ENCODE measurements around the gene GRID1. TPM values are rescaled to one million over a fixed set of nuclear protein-coding genes. Genes with fewer than 3 reads are reported as not detected.

The GRID1 gene
- total and polyA plus RNA-seq, 9 of the 15 experiments (the other 6 are each of a cell fraction or from before 2014, with no cell fraction given): 0.01 to 7.2 (median 1.2) TPM

DNA sequence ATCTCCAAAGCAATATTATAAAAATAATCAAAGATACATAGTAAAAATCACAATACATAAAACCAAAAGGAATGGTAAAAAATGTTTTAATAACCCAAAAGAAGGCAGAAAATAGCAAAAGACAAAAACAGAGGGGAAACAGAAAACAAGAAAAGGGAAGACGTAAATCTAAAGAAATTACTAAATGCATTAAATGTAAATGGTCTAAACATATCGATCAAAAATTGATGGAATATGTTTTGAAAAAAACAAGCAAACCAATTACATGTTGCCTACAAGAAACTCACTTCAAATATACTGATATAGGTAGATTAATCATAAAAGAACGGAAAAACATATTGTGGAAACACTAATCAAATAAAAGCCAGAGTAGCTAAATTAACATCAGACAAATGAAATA is 369.1 kb downstream of the GRID1 start:
- ChIA-PET CTCF (ENCODE audit: low intra/inter-chr PET ratio) (no interaction called here), POLR2A (no interaction called here)
- intact Hi-C loops (cut with micrococcal nuclease) (no loop called here), in situ Hi-C loops (cut with MboI) (no loop called here)
- Histone ChIP-seq H4K20me1 (replicated peaks; ENCODE audit: control insufficient read depth, insufficient read depth, low read length) (no peaks in the 10 kb centered on the region), H3K9me3 (replicated peaks; ENCODE audit: control insufficient read depth, insufficient read depth, low read depth, low read length) (no peaks in the 10 kb centered on the region), H2AFZ (ENCODE audit: low read depth, low read length) (no peak overlapping the region), H3K4me1 (replicated peaks in 1 of 2; ENCODE audit: control insufficient read depth in 2 of 2, insufficient read depth in 2 of 2, low read length in 2 of 2) (no peaks in the 10 kb centered on the region), H3K79me2 (ENCODE audit: control insufficient read depth, insufficient read depth, low read length) (no peaks in the 10 kb centered on the region), H3K36me3 (ENCODE audit: control insufficient read depth, insufficient read depth, low read length) (no peaks in the 10 kb centered on the region), H3K27ac (ENCODE audit: extremely low read depth, low read depth, low read length) (no peak overlapping the region), H3K4me3 (no peak overlapping the region), H3K9me1 (ENCODE audit: control insufficient read depth, insufficient read depth, low read length) (no peaks in the 10 kb centered on the region), H3K27me3 (ENCODE audit: control insufficient read depth in 2 of 2, insufficient read depth in 2 of 2, low read length in 2 of 2) (peaks cover 0 to 7% of the 10 kb centered on the region in 2 experiments; a peak in 2 of 5 replicates), H3K4me2 (ENCODE audit: insufficient read depth, low read length) (no peak overlapping the region), H3K9ac (ENCODE audit: insufficient read depth in 1 of 2, low read depth in 2 of 2, low read length in 2 of 2) (no peak overlapping the region)
- no TSS peak for BruUV-seq (replicated peaks)
- WGBS (ENCODE audit: insufficient coverage, low coverage, missing lambda C conversion rate): 3% methylated on average over 3 of the region's 3 CpGs
- TF ChIP-seq ZC3H8 (IDR thresholded peaks at IDR 0.05): no peak
- TF ChIP-seq ZNF507 (tag; conservative IDR thresholded peaks at IDR 0.05): peak; percentile 95
- FAIRE-seq: no peak
- no peak for DNase-seq (ENCODE audit: extremely low read depth in 1 of 4, low spot score in 3 of 4)
- ATAC-seq: no peak

DNA sequence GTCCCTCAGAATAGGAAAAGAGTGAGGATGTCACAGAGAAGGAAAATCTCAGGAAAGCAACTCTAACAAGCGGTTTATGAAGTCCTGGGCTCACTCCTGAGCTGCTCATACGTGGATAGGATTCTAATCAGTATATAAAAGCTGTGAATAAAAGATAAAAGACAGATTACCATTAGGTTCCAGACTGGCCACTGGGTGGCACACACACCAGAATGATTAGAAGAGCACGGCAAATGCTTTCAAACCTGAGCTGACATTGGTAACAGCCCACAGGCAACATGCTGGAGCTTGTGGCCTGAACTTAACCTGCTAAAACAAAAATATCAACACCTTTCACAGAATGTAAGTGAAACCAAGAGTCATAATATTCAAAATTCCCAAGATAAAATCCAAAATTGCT is 370.8 kb downstream of the GRID1 start:
- Histone ChIP-seq H3K4me3 (no peak overlapping the region), H3K9ac (ENCODE audit: insufficient read depth in 1 of 2, low read depth in 2 of 2, low read length in 2 of 2) (no peak overlapping the region), H3K27me3 (ENCODE audit: control insufficient read depth in 2 of 2, insufficient read depth in 2 of 2, low read length in 2 of 2) (peaks cover 0 to 7% of the 10 kb centered on the region in 2 experiments; a peak in 2 of 5 replicates), H2AFZ (ENCODE audit: low read depth, low read length) (no peak overlapping the region), H3K79me2 (ENCODE audit: control insufficient read depth, insufficient read depth, low read length) (no peaks in the 10 kb centered on the region), H3K4me2 (ENCODE audit: insufficient read depth, low read length) (no peak overlapping the region), H3K9me3 (replicated peaks; ENCODE audit: control insufficient read depth, insufficient read depth, low read depth, low read length) (no peaks in the 10 kb centered on the region), H3K27ac (ENCODE audit: extremely low read depth, low read depth, low read length) (no peak overlapping the region), H3K4me1 (replicated peaks in 1 of 2; ENCODE audit: control insufficient read depth in 2 of 2, insufficient read depth in 2 of 2, low read length in 2 of 2) (no peaks in the 10 kb centered on the region), H3K9me1 (ENCODE audit: control insufficient read depth, insufficient read depth, low read length) (no peaks in the 10 kb centered on the region), H4K20me1 (replicated peaks; ENCODE audit: control insufficient read depth, insufficient read depth, low read length) (no peaks in the 10 kb centered on the region), H3K36me3 (ENCODE audit: control insufficient read depth, insufficient read depth, low read length) (no peaks in the 10 kb centered on the region)
- POLR2A ChIA-PET: interaction anchor here (0.8 kb wide), 1 partner anchor 346 kb away, joined by 3 read pairs; no protein-coding TSS in a partner anchor
- FAIRE-seq: peak; percentile 64
- WGBS (ENCODE audit: insufficient coverage, low coverage, missing lambda C conversion rate): 2% methylated on average over 3 of the region's 3 CpGs
- peak in 3 of 4 experiments; percentile 28 to 32 (median 32) for DNase-seq (ENCODE audit: extremely low read depth in 1 of 4, low spot score in 3 of 4)
- CTCF ChIA-PET (ENCODE audit: low intra/inter-chr PET ratio): no interaction called here
- in situ Hi-C loops (cut with MboI) (no loop called here), intact Hi-C loops (cut with micrococcal nuclease) (no loop called here)
- no TSS peak for BruUV-seq (replicated peaks)
- ATAC-seq: peak; percentile 72
- TF ChIP-seq KLF10 (CRISPR knock-in tag; IDR thresholded peaks at IDR 0.05) (no peak), RAD21 (CRISPR knock-in tag; conservative IDR thresholded peaks at IDR 0.05 in 1 of 2, IDR thresholded peaks at IDR 0.05 in 1 of 2) (peak in 1 of 2 experiments; percentile 43; a peak in 2 of 4 replicates)
- TF ChIP-seq, protein P1, sequence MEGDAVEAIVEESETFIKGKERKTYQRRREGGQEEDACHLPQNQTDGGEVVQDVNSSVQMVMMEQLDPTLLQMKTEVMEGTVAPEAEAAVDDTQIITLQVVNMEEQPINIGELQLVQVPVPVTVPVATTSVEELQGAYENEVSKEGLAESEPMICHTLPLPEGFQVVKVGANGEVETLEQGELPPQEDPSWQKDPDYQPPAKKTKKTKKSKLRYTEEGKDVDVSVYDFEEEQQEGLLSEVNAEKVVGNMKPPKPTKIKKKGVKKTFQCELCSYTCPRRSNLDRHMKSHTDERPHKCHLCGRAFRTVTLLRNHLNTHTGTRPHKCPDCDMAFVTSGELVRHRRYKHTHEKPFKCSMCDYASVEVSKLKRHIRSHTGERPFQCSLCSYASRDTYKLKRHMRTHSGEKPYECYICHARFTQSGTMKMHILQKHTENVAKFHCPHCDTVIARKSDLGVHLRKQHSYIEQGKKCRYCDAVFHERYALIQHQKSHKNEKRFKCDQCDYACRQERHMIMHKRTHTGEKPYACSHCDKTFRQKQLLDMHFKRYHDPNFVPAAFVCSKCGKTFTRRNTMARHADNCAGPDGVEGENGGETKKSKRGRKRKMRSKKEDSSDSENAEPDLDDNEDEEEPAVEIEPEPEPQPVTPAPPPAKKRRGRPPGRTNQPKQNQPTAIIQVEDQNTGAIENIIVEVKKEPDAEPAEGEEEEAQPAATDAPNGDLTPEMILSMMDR (IDR thresholded peaks at IDR 0.05 in 2 of 3, conservative IDR thresholded peaks at IDR 0.05 in 1 of 3; ENCODE audit: insufficient read depth in 2 of 3, low read depth in 1 of 3, low read length in 3 of 3): peak; percentile 21 to 52 (median 49); a peak in 4 of 6 replicates
- TF ChIP-seq, protein P2, sequence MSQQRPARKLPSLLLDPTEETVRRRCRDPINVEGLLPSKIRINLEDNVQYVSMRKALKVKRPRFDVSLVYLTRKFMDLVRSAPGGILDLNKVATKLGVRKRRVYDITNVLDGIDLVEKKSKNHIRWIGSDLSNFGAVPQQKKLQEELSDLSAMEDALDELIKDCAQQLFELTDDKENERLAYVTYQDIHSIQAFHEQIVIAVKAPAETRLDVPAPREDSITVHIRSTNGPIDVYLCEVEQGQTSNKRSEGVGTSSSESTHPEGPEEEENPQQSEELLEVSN (IDR thresholded peaks at IDR 0.05; ENCODE audit: borderline replicate concordance in 1 of 2, extremely low read depth in 1 of 2, insufficient read depth in 1 of 2, insufficient read length in 1 of 2, low read depth in 1 of 2, low read length in 1 of 2, poor library complexity in 1 of 2, severe bottlenecking in 1 of 2): no peak
- TF ChIP-seq, protein P3, sequence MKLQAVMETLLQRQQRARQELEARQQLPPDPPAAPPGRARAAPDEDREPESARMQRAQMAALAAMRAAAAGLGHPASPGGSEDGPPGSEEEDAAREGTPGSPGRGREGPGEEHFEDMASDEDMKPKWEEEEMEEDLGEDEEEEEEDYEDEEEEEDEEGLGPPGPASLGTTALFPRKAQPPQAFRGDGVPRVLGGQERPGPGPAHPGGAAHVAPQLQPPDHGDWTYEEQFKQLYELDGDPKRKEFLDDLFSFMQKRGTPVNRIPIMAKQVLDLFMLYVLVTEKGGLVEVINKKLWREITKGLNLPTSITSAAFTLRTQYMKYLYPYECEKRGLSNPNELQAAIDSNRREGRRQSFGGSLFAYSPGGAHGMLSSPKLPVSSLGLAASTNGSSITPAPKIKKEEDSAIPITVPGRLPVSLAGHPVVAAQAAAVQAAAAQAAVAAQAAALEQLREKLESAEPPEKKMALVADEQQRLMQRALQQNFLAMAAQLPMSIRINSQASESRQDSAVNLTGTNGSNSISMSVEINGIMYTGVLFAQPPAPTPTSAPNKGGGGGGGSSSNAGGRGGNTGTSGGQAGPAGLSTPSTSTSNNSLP (IDR thresholded peaks at IDR 0.05; ENCODE audit: borderline replicate concordance, low read depth, low read length): 0 out of 2 replicates have a peak, but pooled peaks have one; percentile 41
